ENCODE measurements around the gene CCR5. TPM values are rescaled to one million over a fixed set of nuclear protein-coding genes. Genes with fewer than 3 reads are reported as not detected.

CCR5 gene
- total RNA-seq, 1 experiment from 2014 or later = not detected

DNA sequence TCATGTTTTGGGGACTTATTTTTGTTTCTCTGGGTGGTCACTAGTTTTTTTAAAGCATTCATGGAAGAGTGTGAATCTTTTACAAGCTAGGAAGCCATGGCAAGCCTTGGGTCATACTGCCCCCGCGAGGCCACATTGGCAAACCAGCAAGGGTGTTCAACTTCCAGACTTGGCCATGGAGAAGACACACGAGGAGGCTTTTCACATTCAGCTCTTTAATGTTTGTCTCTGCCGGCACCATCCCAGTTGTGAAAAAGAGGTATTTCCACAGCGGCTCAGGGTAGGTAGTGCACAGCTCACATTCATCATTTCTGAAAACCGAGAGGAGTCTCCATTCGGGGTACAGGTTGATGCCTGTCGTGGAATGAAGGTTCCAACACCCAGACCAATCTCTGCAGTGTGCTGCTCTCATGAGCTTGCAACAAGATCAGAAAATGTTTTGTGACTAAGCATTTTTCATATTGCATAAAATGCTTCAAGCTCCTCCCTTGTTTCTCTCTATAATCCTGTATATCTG, 7.7 kb downstream of the CCR5 start:
- H3K27ac Mint-ChIP-seq (ENCODE audit: low read depth, unreplicated experiment) = peak overlapping the region; percentile 4
- intact Hi-C loops (cut with micrococcal nuclease) = loop anchor here (2.0 to 10.0 kb wide), 3 partner anchors 44 to 614 kb away; no protein-coding TSS in a partner anchor
- no peaks in the 10 kb centered on the region for H3K36me3 Mint-ChIP-seq (ENCODE audit: insufficient read depth, unreplicated experiment)
- DNase-seq (ENCODE audit: unreplicated experiment) = peak; percentile 73
- ChIA-PET POLR2A (interaction anchor here (0.5 to 1.8 kb wide), 7 partner anchors 8 to 440 kb away, joined by 3 to 6 read pairs (median 4); no protein-coding TSS in a partner anchor), CTCF (interaction anchor here (0.5 to 13.0 kb wide), 41 partner anchors 9 to 936 kb away, joined by 3 to 202 read pairs (median 4); partner anchors contain the start of gene CXCR6)
- BruUV-seq (replicated peaks) = no TSS peak
- H3K4me3 Mint-ChIP-seq (ENCODE audit: unreplicated experiment) = no peak overlapping the region
- peaks cover 16% of the 10 kb centered on the region for H3K4me1 Mint-ChIP-seq (ENCODE audit: insufficient read depth, unreplicated experiment)
- no peaks in the 10 kb centered on the region for H3K9me3 Mint-ChIP-seq (ENCODE audit: unreplicated experiment)
- TF ChIP-seq, protein P1, sequence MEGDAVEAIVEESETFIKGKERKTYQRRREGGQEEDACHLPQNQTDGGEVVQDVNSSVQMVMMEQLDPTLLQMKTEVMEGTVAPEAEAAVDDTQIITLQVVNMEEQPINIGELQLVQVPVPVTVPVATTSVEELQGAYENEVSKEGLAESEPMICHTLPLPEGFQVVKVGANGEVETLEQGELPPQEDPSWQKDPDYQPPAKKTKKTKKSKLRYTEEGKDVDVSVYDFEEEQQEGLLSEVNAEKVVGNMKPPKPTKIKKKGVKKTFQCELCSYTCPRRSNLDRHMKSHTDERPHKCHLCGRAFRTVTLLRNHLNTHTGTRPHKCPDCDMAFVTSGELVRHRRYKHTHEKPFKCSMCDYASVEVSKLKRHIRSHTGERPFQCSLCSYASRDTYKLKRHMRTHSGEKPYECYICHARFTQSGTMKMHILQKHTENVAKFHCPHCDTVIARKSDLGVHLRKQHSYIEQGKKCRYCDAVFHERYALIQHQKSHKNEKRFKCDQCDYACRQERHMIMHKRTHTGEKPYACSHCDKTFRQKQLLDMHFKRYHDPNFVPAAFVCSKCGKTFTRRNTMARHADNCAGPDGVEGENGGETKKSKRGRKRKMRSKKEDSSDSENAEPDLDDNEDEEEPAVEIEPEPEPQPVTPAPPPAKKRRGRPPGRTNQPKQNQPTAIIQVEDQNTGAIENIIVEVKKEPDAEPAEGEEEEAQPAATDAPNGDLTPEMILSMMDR (IDR thresholded peaks at IDR 0.05; ENCODE audit: unreplicated experiment) = peak; percentile 73
- H3K27me3 Mint-ChIP-seq (ENCODE audit: insufficient read depth, unreplicated experiment) = peaks cover 33% of the 10 kb centered on the region

DNA sequence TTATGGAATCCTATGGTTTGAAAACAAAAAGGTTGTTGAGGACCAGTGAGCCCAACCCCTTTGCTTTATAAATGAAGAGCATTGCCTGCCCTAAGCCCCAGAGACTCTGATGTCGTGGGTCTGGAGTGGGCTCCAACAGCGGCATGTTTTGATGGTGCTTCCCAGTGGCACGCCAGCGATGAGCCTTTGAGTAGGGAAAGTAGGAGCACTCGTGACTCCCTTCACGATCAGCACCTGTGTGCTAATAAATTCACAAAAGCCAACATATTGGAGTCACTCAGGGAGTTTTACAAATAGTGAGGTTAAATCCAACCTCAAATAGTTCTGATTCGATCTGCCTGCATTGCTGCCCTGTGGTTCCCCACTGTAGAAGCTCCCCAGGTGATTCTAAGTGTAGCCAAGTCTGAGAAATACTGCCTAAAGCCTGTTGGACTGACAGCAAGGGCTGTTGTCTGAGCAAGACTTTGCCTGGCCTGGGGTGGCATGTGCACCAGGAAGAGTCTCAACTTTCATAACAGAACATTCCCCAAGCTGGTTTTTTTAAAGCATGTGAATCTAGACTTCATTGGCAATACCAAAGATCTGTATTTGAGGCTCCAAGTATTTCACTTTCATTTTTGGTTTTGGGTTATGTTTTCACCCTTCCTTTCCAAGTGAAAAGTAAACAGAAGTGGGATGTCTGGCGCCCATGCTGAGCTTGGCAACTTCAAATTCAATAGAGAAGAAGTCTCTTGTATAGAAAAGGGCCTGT, 9.9 kb downstream of the CCR5 start:
- H3K4me1 Mint-ChIP-seq (ENCODE audit: insufficient read depth, unreplicated experiment) = peaks cover 16% of the 10 kb centered on the region
- H3K4me3 Mint-ChIP-seq (ENCODE audit: unreplicated experiment) = no peak overlapping the region

DNA sequence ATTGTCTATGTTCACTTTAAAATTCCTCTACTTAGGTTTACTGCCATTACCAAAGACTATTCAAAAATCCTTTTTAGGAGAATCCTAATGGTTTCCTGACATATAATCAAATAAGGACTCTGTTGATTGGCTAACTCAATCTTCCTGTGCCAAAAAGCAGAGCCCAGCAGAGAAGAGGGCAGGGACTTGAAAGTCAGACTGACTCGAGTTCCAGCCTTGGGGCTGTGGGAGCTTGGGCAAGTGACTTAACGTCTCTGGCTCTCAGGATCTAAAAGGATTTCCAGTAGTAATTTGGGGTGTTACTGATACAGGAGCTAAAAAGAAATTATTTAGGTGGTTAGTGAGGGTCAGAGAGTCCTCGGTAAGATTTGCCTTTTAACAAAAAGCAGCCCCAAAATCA, 10.9 kb downstream of the CCR5 start:
- Mint-ChIP-seq H3K36me3 (ENCODE audit: insufficient read depth, unreplicated experiment) (no peaks in the 10 kb centered on the region), H3K9me3 (ENCODE audit: unreplicated experiment) (no peaks in the 10 kb centered on the region), H3K27me3 (ENCODE audit: insufficient read depth, unreplicated experiment) (peaks cover 11% of the 10 kb centered on the region), H3K27ac (ENCODE audit: low read depth, unreplicated experiment) (no peak overlapping the region), H3K4me1 (ENCODE audit: insufficient read depth, unreplicated experiment) (peaks cover 25% of the 10 kb centered on the region), H3K4me3 (ENCODE audit: unreplicated experiment) (no peak overlapping the region)
- POLR2A ChIA-PET = no interaction called here
- BruUV-seq (replicated peaks) = no TSS peak
- TF ChIP-seq, protein P1 (IDR thresholded peaks at IDR 0.05; ENCODE audit: unreplicated experiment) = no peak
- no peak for DNase-seq (ENCODE audit: unreplicated experiment)
- intact Hi-C loops (cut with micrococcal nuclease) = no loop called here
- CTCF ChIA-PET = interaction anchor here (1.2 to 2.1 kb wide), 3 partner anchors 12 to 443 kb away, joined by 4 to 9 read pairs (median 4); no protein-coding TSS in a partner anchor

More for the DNA sequence above, 9.9 kb downstream of the CCR5 start:
- intact Hi-C loops (cut with micrococcal nuclease) = no loop called here
- CTCF ChIA-PET = interaction anchor here (1.2 kb wide), 2 partner anchors 11 to 62 kb away, joined by 4 read pairs; no protein-coding TSS in a partner anchor
- no TSS peak for BruUV-seq (replicated peaks)
- POLR2A ChIA-PET = no interaction called here
- TF ChIP-seq, protein P1 (IDR thresholded peaks at IDR 0.05; ENCODE audit: unreplicated experiment) = no peak
- DNase-seq (ENCODE audit: unreplicated experiment) = no peak
- Mint-ChIP-seq H3K27me3 (ENCODE audit: insufficient read depth, unreplicated experiment) (peaks cover 11% of the 10 kb centered on the region), H3K27ac (ENCODE audit: low read depth, unreplicated experiment) (no peak overlapping the region), H3K36me3 (ENCODE audit: insufficient read depth, unreplicated experiment) (no peaks in the 10 kb centered on the region), H3K9me3 (ENCODE audit: unreplicated experiment) (no peaks in the 10 kb centered on the region)

GRCh38 chr3:46383211-46383950, 12.6 kb downstream of the CCR5 start:
- intact Hi-C loops (cut with micrococcal nuclease) = no loop called here
- Mint-ChIP-seq H3K4me3 (ENCODE audit: unreplicated experiment) (no peak overlapping the region), H3K27me3 (ENCODE audit: insufficient read depth, unreplicated experiment) (peaks cover 4% of the 10 kb centered on the region), H3K9me3 (ENCODE audit: unreplicated experiment) (no peaks in the 10 kb centered on the region), H3K4me1 (ENCODE audit: insufficient read depth, unreplicated experiment) (peaks cover 24% of the 10 kb centered on the region), H3K27ac (ENCODE audit: low read depth, unreplicated experiment) (no peak overlapping the region), H3K36me3 (ENCODE audit: insufficient read depth, unreplicated experiment) (no peaks in the 10 kb centered on the region)
- TF ChIP-seq, protein P1 (IDR thresholded peaks at IDR 0.05; ENCODE audit: unreplicated experiment) = no peak
- CTCF ChIA-PET = interaction anchor here (0.5 to 2.1 kb wide), 9 partner anchors 13 to 446 kb away, joined by 3 to 9 read pairs (median 4); partner anchors contain the start of gene CCR5
- no TSS peak for BruUV-seq (replicated peaks)
- no peak for DNase-seq (ENCODE audit: unreplicated experiment)
- POLR2A ChIA-PET = interaction anchor here (1.0 to 1.1 kb wide), 2 partner anchors 40 to 66 kb away, joined by 4 read pairs; no protein-coding TSS in a partner anchor
